ENCODE data around the gene KCMF1.

The KCMF1 gene

DNA sequence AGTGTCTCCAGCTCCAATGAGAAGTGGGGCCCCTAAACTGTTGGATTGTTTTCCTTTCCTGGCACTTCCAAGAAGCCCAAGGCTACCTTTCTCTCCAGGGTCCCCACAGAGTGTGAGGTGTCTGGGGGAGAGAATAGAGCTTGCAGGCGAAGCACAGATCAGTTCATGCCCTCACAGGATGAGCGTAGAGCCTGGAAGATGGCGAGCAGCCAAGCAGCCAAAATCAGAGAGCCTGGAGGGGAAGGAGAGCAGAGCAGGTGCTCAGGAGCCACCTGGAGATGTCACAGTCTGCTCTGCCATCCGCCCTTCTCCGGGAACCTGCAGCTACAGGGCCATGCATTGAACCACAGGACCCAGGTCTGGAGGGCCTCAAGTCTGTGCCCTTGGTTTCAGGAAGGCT is 107.6 kb downstream of the KCMF1 start:
- no peak for DNase-seq (ENCODE audit: low read depth in 2 of 2)

DNA sequence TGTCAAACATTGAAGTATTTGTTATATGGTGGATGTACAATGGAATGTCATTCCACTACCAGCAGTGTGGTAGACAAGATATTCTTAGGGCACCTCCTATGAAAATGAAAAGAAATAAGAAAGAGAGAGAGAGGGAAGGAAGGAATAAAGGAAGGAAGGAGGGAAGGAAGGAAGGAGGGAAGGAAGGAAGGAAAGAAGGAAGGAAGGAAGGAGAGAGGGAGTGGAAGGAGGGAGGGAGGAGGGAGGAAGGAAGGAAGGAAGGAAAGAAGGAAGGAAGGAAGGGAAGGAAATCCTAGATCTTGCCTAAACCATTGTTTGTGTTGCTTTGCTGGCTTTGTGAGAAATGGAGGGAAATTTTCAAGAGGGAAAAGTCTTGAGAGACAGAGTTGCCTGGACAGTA is 112.1 kb downstream of the KCMF1 start:
- DNase-seq (ENCODE audit: low read depth in 2 of 2), result no peak

DNA sequence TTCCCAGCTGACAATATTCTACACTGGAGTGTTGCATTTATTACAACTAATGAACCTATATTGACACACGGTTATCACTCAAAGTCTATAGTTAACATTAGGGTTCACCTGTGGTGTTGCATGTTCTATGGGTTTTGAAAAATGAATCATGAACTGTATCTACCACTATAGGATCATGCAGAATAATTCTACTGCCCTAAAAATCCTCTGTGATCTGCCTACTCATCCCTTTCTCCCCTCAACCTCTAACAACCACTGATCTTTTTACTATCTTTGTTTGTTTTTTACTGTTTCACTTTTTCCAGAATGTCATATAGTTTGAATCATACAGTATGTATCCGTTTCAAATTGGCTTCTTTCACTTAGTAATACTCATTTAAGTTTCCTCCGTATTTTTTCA is 114.6 kb downstream of the KCMF1 start:
- no peak for DNase-seq (ENCODE audit: low read depth in 2 of 2)

DNA sequence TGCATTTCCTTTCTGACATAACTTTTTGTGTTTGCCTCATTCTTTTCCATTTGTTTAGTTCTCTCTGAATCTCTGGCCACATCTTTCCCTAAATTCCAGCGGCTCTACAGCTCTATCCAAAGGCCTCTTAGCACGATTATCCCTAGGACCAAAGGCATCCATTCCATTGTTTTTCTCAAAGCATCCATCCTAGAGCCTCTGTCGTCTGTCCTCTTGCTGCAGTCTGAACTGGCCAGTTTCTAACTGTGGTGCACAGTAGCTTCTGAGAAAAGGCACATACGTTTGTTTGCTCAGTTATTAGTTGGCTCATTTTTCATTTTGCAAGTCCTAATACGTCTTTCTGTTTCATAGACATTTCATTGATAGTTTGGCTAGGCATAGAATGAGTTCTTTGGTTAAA is 116.6 kb downstream of the KCMF1 start:
- no peak for DNase-seq (ENCODE audit: low read depth in 2 of 2)

DNA sequence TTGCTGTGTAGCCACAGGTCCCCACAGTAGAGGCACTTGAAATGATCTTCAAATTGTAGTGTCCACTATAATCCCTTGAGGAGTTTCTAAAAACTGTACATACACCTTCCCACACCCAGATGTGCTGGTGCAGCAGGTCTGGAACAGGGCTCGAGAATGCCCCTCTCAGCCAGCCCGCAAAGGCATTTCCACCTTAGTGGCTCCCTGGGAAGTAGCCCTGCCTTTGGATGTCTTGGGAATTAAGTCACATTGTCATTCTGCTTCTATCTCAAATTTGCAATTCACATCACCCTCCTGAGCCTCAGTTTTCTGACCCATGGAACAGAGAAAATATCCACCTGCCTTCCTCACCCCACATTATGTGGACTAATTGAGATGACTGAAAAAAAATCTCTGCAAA is 118.0 kb downstream of the KCMF1 start:
- DNase-seq (ENCODE audit: low read depth in 2 of 2), result no peak

DNA sequence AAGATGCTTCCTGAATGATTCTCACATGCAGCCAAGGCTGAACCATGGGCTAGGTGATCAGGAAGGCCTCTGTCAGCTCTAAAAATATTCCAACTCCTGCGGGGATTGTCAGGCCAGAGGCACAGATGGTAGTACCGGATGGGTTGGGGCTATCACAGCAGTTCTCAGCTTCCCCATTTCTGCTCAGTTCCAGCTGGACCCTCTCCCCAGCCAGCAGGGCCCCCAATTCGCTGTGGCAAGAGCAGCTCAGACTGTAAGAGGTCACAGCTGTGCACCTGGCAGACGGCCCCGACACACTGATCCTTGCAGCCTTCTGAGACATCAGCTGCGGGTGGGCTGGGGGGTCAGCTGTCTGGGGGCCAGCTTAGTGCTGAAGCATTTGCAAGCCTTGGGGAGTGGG is 118.6 kb downstream of the KCMF1 start:
- DNase-seq (ENCODE audit: low read depth in 2 of 2), result no peak

DNA sequence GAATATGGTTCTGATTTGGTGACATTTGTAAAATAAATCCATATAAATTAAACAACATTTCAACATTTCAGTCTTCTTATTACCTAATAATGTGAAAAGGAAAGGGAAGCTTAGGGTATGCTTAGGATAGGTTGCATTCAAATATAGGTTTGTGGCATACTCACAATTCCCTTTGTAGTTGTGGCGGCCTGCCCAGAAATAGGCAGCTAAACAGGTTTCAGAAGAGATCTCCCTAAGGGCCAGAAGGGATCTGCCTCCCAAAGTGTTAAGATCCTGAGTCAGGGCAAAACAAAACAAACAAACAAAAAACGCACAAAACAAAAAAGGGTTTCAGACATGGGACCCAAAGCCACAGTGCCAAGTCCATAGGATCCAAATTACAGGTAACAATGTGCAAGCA is 120.9 kb downstream of the KCMF1 start:
- no peak for DNase-seq (ENCODE audit: low read depth in 2 of 2)

DNA sequence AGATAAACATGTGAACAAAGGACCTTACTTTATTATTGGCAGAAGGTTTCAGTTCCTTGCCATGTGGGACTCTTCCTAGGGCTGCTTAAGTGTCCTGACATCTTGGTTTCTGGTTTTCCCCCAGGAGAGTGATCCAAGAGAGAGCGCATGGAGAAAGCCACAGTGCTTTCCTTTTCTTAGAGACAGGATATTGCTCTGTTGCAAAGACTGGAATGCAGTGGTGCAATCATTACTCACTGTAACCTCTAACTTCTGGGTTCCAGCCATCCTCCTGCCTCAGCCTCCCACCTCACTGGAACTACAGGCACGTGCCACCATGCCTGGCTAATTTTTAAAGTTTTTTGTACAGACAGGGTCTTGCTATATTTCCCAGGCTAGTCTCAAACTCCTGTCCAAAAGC is 124.1 kb downstream of the KCMF1 start:
- DNase-seq (ENCODE audit: low read depth in 2 of 2), result no peak

DNA sequence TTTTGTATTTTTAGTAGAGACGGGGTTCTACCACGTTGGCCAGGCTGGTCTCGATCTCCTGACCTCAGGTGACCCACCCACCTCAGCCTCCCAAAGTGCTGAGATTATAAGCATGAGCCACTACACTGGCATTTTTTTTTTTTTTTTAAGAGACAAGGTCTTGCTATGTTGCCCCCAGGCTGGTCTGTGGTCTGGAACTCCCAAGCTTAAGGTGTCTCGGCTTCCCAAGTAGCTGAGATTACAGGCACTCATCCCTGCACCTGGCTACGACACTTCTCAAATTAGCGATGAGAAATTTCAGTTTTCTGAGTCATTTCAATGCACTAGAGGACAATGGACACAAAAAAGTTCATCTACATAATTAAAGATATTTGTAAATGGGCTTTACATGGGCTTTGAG is 125.7 kb downstream of the KCMF1 start:
- no peak for DNase-seq (ENCODE audit: low read depth in 2 of 2)

DNA sequence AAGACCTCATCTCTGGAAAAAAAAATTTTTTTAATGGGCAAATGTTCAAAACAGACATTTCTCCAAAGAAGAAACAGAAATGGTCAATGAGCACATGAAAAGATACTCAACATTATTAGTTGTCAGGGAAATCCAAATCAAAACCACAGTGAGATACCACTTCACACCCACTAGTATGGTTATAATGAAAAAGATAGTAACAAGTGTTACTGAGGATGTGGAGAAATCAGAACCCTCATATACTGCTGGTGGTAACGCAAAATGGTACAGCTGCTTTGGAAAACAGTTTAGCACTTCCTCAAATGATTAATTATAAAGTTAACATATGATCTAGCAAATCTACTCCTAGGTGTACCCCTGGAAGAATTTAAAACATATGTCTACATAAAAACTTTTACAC is 133.3 kb downstream of the KCMF1 start:
- no peak for DNase-seq (ENCODE audit: low read depth in 2 of 2)

DNA sequence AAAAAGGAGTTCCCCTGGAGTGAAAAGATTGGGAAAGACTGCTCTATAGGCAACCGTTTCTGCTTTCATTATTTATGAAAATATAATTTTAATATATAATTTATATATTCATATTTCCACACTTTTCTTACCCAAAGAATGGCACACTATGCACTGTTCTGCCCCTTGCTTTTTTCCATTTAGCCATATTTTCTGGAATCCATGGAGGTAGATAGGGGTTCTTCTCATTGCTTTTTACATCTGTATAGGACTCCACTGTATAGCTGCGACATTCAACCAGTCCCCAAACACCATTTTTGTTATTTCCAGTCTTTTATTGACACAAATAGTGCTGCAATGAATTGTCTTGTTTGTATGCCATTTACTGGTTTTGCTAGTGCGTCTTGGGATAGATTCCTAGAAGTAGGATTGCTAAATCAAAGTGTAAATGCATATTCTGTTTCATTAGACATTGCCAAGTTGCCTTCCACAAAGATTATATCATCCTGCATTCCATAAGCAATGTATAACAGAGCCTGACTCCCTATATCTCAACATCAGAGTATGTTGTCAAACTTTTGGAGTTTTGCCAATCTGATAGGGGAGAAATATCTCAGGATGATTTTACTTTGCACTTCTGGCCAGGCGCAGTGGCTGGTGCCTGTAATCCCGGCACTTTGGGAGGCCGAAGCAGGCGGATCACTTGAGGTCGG is 135.7 kb downstream of the KCMF1 start:
- no peak for DNase-seq (ENCODE audit: low read depth in 2 of 2)
